SK-MEL-5 (cell line): ENCODE results near the gene IGFBP7. TPM values are rescaled to one million over a fixed set of nuclear protein-coding genes. Genes with fewer than 3 reads are reported as not detected.

Experiments used
- DNase-seq: peaks from one replicate; pipeline ENCODE4 v3.0.0-alpha.2; 2016; ENCODE audit warnings: low read depth, low spot score
- in situ Hi-C: cut with HindIII; loops from 2 replicates; pipeline ENCODE4 v1.10.0; 2016; ENCODE audit warnings: low sequenced_read_pairs, high pct_unique_total_duplicates, low pct_unique_long_range_greater_than_20kb
- small RNA-seq, 2 experiments: library from RNA; depleted of rRNA; stranded (forward); fragments of <200 nt; gene quantifications; one replicate each; pipeline ENCODE3, GENCODE V24; 2014
- total RNA-seq: library from RNA; depleted of rRNA; stranded (reverse); fragments of >200 nt; shearing (Covaris generic); gene quantifications from 2 replicates; pipeline ENCODE4 v1.2.3, GENCODE V29; 2014; rRNA removed

Gene IGFBP7
- total RNA-seq, 1 experiment from 2014 or later, result 210 TPM

GRCh38 chr4:57037982-57038604 lies 72.1 kb downstream of the IGFBP7 start:
- peak; percentile 70 for DNase-seq
- in situ Hi-C loops, result no loop called here

GRCh38 chr4:57034520-57034919 lies 75.7 kb downstream of the IGFBP7 start:
- DNase-seq, result no peak
- in situ Hi-C loops, result no loop called here

- no peak for DNase-seq
- in situ Hi-C loops, result no loop called here
These were observed 87.1 kb downstream of the IGFBP7 start for GRCh38 chr4:57023104-57023503.

GRCh38 chr4:57020467-57021101 lies 89.6 kb downstream of the IGFBP7 start:
- in situ Hi-C loops, result no loop called here

GRCh38 chr4:57018980-57019379 lies 91.2 kb downstream of the IGFBP7 start:
- in situ Hi-C loops, result no loop called here
- no peak for DNase-seq

More at GRCh38 chr4:57020467-57021101, 89.6 kb downstream of the IGFBP7 start:
- no peak for DNase-seq

- in situ Hi-C loops, result no loop called here
- DNase-seq, result no peak
These were observed 96.6 kb downstream of the IGFBP7 start for GRCh38 chr4:57013543-57014120.

- in situ Hi-C loops, result no loop called here
These were observed 110.4 kb downstream of the IGFBP7 start for GRCh38 chr4:56999751-57000150.

GRCh38 chr4:56995525-56995924 lies 114.7 kb downstream of the IGFBP7 start:
- DNase-seq, result peak; percentile 70
- in situ Hi-C loops, result no loop called here

More at GRCh38 chr4:56999751-57000150, 110.4 kb downstream of the IGFBP7 start:
- no peak for DNase-seq

- DNase-seq, result no peak
- in situ Hi-C loops, result no loop called here
These were observed 119.9 kb downstream of the IGFBP7 start for GRCh38 chr4:56990109-56990905.

GRCh38 chr4:56986952-56987351 lies 123.2 kb downstream of the IGFBP7 start:
- no peak for DNase-seq
- in situ Hi-C loops, result no loop called here

GRCh38 chr4:56986192-56986591 lies 124.0 kb downstream of the IGFBP7 start:
- DNase-seq, result no peak
- in situ Hi-C loops, result no loop called here

- in situ Hi-C loops, result no loop called here
- no peak for DNase-seq
These were observed 128.4 kb downstream of the IGFBP7 start for GRCh38 chr4:56981795-56982201.

Small RNA genes lying within 50 kb of the gene (small RNA-seq; reads per million reads assigned to genes)
- 0 reads per million in 2 experiments for gene RNU6-998P

Other genes with a start within 250 kb of the IGFBP7 start
- gene REST, start 202.5 kb downstream of the IGFBP7 start, total RNA-seq, result 22.3 and 28.0 TPM in 2 replicates
- gene NOA1, start 132.8 kb downstream of the IGFBP7 start, total RNA-seq, result 19.2 and 19.4 TPM in 2 replicates
- 134 and 162 TPM in 2 replicates for gene POLR2B, start 131.5 kb downstream of the IGFBP7 start, total RNA-seq